ENCODE results near the gene RPS15. TPM values are rescaled to one million over a fixed set of nuclear protein-coding genes. Genes with fewer than 3 reads are reported as not detected.
A peak's percentile ranks its signal among the peaks of the same experiment; 100 is the strongest.

The RPS15 gene
- total RNA-seq, 1 donor from 2014 or later: 603 TPM

DNA sequence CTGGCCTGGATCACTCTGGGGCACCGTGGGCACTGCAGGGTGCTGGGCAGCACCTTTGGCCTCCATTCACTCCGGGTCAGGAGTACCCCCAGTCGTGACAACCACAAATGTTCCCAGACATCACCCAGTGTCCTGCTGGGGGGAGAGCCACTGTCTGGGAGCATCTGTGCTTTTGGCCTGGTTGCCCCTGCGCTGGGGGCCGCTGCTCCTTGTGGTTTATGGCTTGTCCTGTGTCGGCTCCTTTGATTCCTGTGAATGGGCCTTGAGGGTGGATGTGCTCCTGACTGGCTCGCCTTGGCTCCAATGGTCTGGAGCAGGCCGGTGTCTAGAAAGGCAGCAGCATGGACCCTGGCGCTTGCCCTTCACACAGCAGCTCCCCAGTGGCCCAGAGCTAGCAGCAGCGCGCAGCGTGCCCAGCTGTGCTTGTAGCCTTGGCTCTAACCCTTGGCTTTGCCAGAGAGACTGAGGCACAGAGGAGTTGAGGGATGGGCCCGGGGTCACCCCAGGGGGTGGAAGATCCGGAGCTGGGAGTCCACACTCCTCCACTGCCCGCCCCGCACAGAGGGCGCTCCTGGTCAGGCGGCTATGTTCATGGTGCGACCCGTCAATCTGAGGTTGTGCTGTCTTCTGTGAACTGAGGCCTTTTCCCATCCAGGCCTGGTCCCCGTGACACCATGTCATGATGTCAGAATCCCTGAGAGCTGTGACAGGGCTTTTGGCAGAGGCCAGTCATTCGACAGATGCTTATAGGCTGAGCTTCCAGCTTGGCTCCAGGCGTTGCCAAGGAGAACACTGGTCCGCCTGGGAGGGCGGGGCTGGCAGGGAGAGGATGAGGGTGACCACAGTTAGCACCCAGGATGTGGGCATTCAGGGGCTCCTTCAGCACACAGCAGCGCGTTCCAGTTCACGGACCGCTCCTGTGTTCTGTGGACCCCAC lies 26.7 kb upstream of the RPS15 start:
- DNase-seq: peak; percentile 70
- peak overlapping the region; percentile 86 for H3K27ac Mint-ChIP-seq (ENCODE audit: unreplicated experiment)

DNA sequence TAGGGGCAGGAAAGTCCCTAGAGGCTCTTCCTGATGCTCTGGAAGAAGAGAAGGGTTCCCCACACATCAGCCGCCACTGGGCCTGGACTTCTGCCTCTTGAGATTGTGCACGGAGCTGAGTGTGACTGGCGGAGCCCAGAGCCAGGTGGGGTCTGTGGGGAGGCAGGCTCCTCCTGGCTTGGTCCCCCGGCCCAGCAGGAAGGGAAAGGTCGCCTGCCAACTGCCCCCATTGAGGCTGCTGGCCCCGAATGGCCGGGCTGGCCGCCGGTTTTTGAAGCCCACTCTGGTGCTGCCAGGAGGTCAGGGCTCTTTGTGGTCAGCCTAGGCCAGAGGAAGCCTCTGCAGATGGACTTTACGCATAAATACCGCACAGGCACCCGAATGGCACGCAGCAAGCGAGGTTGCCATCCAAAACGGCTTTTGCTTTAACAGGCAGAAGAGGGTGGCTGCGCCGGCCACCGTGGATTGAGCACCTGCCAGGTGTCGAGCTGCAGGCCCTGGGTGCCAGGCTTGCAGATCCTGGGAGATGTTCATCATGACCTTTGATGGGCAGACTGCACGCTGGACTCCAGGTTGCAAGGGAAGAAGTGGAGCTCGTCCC lies 25.8 kb upstream of the RPS15 start:
- no peak for DNase-seq
- TF ChIP-seq, protein P1, sequence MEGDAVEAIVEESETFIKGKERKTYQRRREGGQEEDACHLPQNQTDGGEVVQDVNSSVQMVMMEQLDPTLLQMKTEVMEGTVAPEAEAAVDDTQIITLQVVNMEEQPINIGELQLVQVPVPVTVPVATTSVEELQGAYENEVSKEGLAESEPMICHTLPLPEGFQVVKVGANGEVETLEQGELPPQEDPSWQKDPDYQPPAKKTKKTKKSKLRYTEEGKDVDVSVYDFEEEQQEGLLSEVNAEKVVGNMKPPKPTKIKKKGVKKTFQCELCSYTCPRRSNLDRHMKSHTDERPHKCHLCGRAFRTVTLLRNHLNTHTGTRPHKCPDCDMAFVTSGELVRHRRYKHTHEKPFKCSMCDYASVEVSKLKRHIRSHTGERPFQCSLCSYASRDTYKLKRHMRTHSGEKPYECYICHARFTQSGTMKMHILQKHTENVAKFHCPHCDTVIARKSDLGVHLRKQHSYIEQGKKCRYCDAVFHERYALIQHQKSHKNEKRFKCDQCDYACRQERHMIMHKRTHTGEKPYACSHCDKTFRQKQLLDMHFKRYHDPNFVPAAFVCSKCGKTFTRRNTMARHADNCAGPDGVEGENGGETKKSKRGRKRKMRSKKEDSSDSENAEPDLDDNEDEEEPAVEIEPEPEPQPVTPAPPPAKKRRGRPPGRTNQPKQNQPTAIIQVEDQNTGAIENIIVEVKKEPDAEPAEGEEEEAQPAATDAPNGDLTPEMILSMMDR (IDR thresholded peaks at IDR 0.05; ENCODE audit: partially characterized antibody, unreplicated experiment): no peak
- Mint-ChIP-seq H3K4me1 (ENCODE audit: low read depth, unreplicated experiment) (peaks cover 44% of the 10 kb centered on the region), H3K9me3 (ENCODE audit: unreplicated experiment) (peaks cover 14% of the 10 kb centered on the region), H3K27ac (ENCODE audit: unreplicated experiment) (peak overlapping the region; percentile 86), H3K4me3 (ENCODE audit: unreplicated experiment) (peak overlapping the region; percentile 96), H3K36me3 (ENCODE audit: unreplicated experiment) (no peaks in the 10 kb centered on the region), H3K27me3 (ENCODE audit: unreplicated experiment) (peaks cover 8% of the 10 kb centered on the region)

More for the DNA sequence above, 26.7 kb upstream of the RPS15 start:
- TF ChIP-seq, protein P1 (IDR thresholded peaks at IDR 0.05; ENCODE audit: partially characterized antibody, unreplicated experiment): no peak
- Mint-ChIP-seq H3K4me1 (ENCODE audit: low read depth, unreplicated experiment) (peaks cover 41% of the 10 kb centered on the region), H3K27me3 (ENCODE audit: unreplicated experiment) (peaks cover 8% of the 10 kb centered on the region), H3K36me3 (ENCODE audit: unreplicated experiment) (no peaks in the 10 kb centered on the region), H3K9me3 (ENCODE audit: unreplicated experiment) (peaks cover 16% of the 10 kb centered on the region), H3K4me3 (ENCODE audit: unreplicated experiment) (peak overlapping the region; percentile 96)

- H3K27ac Mint-ChIP-seq (ENCODE audit: unreplicated experiment): no peak overlapping the region
- peaks cover 51% of the 10 kb centered on the region for H3K4me1 Mint-ChIP-seq (ENCODE audit: low read depth, unreplicated experiment)
- TF ChIP-seq, protein P1 (IDR thresholded peaks at IDR 0.05; ENCODE audit: partially characterized antibody, unreplicated experiment): no peak
- DNase-seq: no peak
- peaks cover 14% of the 10 kb centered on the region for H3K9me3 Mint-ChIP-seq (ENCODE audit: unreplicated experiment)
- peaks cover 8% of the 10 kb centered on the region for H3K27me3 Mint-ChIP-seq (ENCODE audit: unreplicated experiment)
- H3K4me3 Mint-ChIP-seq (ENCODE audit: unreplicated experiment): no peak overlapping the region
- no peaks in the 10 kb centered on the region for H3K36me3 Mint-ChIP-seq (ENCODE audit: unreplicated experiment)
Observed at GRCh38 chr19:1412995-1413800, 25.0 kb upstream of the RPS15 start.

DNA sequence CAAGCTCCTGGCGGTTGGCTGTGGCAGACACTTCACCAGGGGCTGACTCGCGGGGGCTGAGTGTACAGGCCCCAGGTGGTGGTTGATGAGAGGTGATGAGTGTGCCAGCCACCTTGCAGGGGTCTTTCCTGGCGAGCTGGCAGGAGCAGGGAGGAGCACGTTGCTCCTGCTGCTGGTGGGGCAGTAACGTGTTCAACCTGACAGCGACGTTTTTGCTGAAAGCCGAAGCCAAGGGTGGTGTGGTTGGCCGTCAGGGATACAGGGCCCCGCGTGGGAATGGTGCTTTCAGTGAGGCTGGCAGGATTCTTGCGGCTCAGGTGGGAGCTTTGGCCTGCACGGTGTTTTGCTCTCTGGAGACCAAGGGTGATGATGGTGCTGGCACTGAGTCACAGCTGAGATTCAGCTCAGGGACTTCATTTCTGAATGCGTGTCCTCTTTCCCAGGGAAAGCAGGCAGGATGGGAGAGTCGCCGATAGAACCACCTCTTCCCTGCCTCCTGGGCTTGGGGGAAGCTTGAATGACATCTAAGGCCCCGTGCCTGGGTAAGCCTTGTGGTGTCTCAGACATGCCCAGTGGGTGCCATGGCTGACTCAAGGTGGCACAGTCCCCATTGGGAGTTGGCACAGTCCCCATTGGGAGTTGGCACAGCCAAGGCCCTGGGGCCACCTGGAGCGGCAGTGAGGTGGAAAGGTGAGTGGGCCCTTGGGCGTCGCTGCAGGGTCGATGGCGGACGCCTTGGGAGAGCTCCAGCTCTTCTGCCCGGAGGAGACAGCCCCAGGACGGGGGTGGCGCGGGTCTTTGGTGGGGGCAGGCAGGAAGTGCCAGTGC lies 22.0 kb upstream of the RPS15 start:
- Mint-ChIP-seq H3K27ac (ENCODE audit: unreplicated experiment) (peak overlapping the region; percentile 48), H3K4me1 (ENCODE audit: low read depth, unreplicated experiment) (peaks cover 29% of the 10 kb centered on the region), H3K4me3 (ENCODE audit: unreplicated experiment) (peak overlapping the region; percentile 46), H3K27me3 (ENCODE audit: unreplicated experiment) (peaks cover 4% of the 10 kb centered on the region), H3K9me3 (ENCODE audit: unreplicated experiment) (peaks cover 13% of the 10 kb centered on the region), H3K36me3 (ENCODE audit: unreplicated experiment) (no peaks in the 10 kb centered on the region)
- no peak for DNase-seq
- TF ChIP-seq, protein P1 (IDR thresholded peaks at IDR 0.05; ENCODE audit: partially characterized antibody, unreplicated experiment): no peak

Data from glutamatergic neuron (in vitro differentiated cells).